H1 (cell line): ENCODE data around the gene SSUH2. TPM values are rescaled to one million over a fixed set of nuclear protein-coding genes. Genes with fewer than 3 reads are reported as not detected.

Experiments used
- CTCF ChIA-PET: fragments of 300-600 bp; sonication (Branson Sonifier 250); formaldehyde crosslinking; loops from one replicate; lab custom pipeline; 2021; ENCODE audit not compliant: partially characterized antibody; lab: Charles Lee
- POLR2A ChIA-PET: fragments of 300-600 bp; sonication (Branson Sonifier 250); formaldehyde crosslinking; loops from one replicate; lab custom pipeline; 2021; ENCODE audit warnings: inconsistent platforms; ENCODE audit not compliant: partially characterized antibody; lab: Charles Lee
- DNase-seq, 2 experiments: peaks; one replicate each; pipeline versions ENCODE4 v3.0.0 to v3.0.0-alpha.2; 2010 to 2022; ENCODE audit warnings: low spot score in 2 of 2, low read depth in 1 of 2, mixed read lengths in 1 of 2
- FAIRE-seq: peaks from 2 replicates; lab custom pipeline; 2011; peaks lifted over from hg19 to GRCh38; lab: Jason Lieb, UNC
- H2AFZ ChIP-seq: 2 replicates; pipeline ENCODE4 v1.8.1; 2012; ENCODE audit warnings: low read length, inconsistent platforms
- H2AK5ac ChIP-seq: 2 replicates; pipeline ENCODE4 v1.6.1; 2013; ENCODE audit warnings: low read depth, low read length
- H2BK120ac ChIP-seq: replicated peaks from 2 replicates; pipeline ENCODE3; 2013; ENCODE audit warnings: low read depth, low read length, inconsistent platforms
- H2BK12ac ChIP-seq: 2 replicates; pipeline ENCODE4 v1.6.1; 2013; ENCODE audit warnings: low read depth, low read length
- H2BK15ac ChIP-seq: 2 replicates; pipeline ENCODE4 v1.6.1; 2013; ENCODE audit warnings: low read length
- H2BK20ac ChIP-seq: 2 replicates; pipeline ENCODE4 v1.6.1; 2013; ENCODE audit warnings: low read length
- H2BK5ac ChIP-seq: 2 replicates; pipeline ENCODE4 v1.6.1; 2013; ENCODE audit warnings: low read depth, low read length
- H3K14ac ChIP-seq: 2 replicates; pipeline ENCODE4 v1.6.1; 2013; ENCODE audit warnings: inconsistent platforms; ENCODE audit not compliant: insufficient read length
- H3K18ac ChIP-seq: 2 replicates; pipeline ENCODE4 v1.6.1; 2013; ENCODE audit warnings: low read length; ENCODE audit errors: extremely low read depth
- H3K23ac ChIP-seq: 2 replicates; pipeline ENCODE4 v1.6.1; 2013; ENCODE audit warnings: inconsistent platforms; ENCODE audit not compliant: insufficient read length
- H3K23me2 ChIP-seq: 2 replicates; pipeline ENCODE4 v1.6.1; 2013; ENCODE audit warnings: low read depth, low read length
- H3K27ac ChIP-seq: 2 replicates; pipeline ENCODE4 v1.6.1; 2011; ENCODE audit warnings: low read depth, low read length, inconsistent platforms
- H3K27me3 ChIP-seq, 4 experiments: replicated peaks in 1 of 4; 1 replicate in 1 of 4; 2 replicates in 3 of 4; pipeline versions ENCODE4 v1.6.1 to v1.8.1; 2011 to 2013; ENCODE audit warnings: low read length in 3 of 4, mild to moderate bottlenecking in 3 of 4, inconsistent platforms in 2 of 4, mixed read lengths in 2 of 4, moderate library complexity in 1 of 4; ENCODE audit not compliant: control insufficient read depth in 3 of 4, insufficient read depth in 3 of 4; ENCODE audit errors: extremely low read depth in 1 of 4
- H3K36me3 ChIP-seq, 4 experiments: 2 replicates each; pipeline versions ENCODE4 v1.6.1 to v1.8.1; 2011 to 2013; ENCODE audit warnings: mild to moderate bottlenecking in 4 of 4, low read length in 3 of 4, moderate library complexity in 2 of 4, control low read depth in 1 of 4, inconsistent platforms in 1 of 4; ENCODE audit not compliant: insufficient read depth in 4 of 4, control insufficient read depth in 2 of 4
- H3K4ac ChIP-seq: replicated peaks from 2 replicates; pipeline ENCODE3; 2013; ENCODE audit warnings: low read length, low read depth, mixed read lengths, inconsistent platforms; ENCODE audit not compliant: insufficient read length
- H3K4me1 ChIP-seq, 4 experiments: replicated peaks in 1 of 4; 1 replicate in 1 of 4; 2 replicates in 3 of 4; pipeline versions ENCODE4 v1.6.1 to v1.8.1; 2011 to 2013; ENCODE audit warnings: low read length in 3 of 4, inconsistent platforms in 2 of 4, mixed read lengths in 1 of 4; ENCODE audit not compliant: insufficient read depth in 4 of 4, control insufficient read depth in 3 of 4
- H3K4me2 ChIP-seq, 2 experiments: 2 replicates each; pipeline versions ENCODE4 v1.6.1 to v1.8.1; 2011 to 2013; ENCODE audit warnings: low read depth in 2 of 2, low read length in 2 of 2, control low read depth in 1 of 2, inconsistent platforms in 1 of 2, mild to moderate bottlenecking in 1 of 2; ENCODE audit not compliant: insufficient read depth in 1 of 2
- H3K4me3 ChIP-seq, 4 experiments: fragments of 200-600, 300-600 bp in 1 of 4; sonication (generic), shearing (Covaris generic), sonication (Bioruptor Twin) in 1 of 4; 2 replicates each; pipeline versions ENCODE4 v1.5.1 to v1.8.1; 2011 to 2016; ENCODE audit warnings: low read length in 4 of 4, low read depth in 3 of 4, control low read depth in 2 of 4, inconsistent platforms in 2 of 4, mild to moderate bottlenecking in 2 of 4, mixed read lengths in 1 of 4, moderate library complexity in 1 of 4; ENCODE audit not compliant: insufficient read depth in 2 of 4; ENCODE audit errors: extremely low read depth in 1 of 4
- H3K56ac ChIP-seq: replicated peaks from 2 replicates; pipeline ENCODE3; 2013; ENCODE audit warnings: low read depth, mild to moderate bottlenecking, mixed read lengths, low read length, inconsistent platforms; ENCODE audit not compliant: insufficient read length
- H3K79me1 ChIP-seq: 2 replicates; pipeline ENCODE4 v1.6.1; 2013; ENCODE audit warnings: low read depth, low read length, control low read depth
- H3K79me2 ChIP-seq, 2 experiments: 2 replicates each; pipeline versions ENCODE4 v1.6.1 to v1.8.1; 2012 to 2013; ENCODE audit warnings: low read length in 2 of 2, mild to moderate bottlenecking in 2 of 2, inconsistent platforms in 1 of 2; ENCODE audit not compliant: insufficient read depth in 2 of 2, control insufficient read depth in 1 of 2
- H3K9ac ChIP-seq, 4 experiments: replicated peaks in 1 of 4; 1 replicate in 1 of 4; 2 replicates in 3 of 4; pipeline versions ENCODE4 v1.6.1 to v1.8.1; 2011 to 2013; ENCODE audit warnings: low read depth in 3 of 4, low read length in 3 of 4, control low read depth in 2 of 4, mild to moderate bottlenecking in 2 of 4, moderate library complexity in 2 of 4, inconsistent platforms in 1 of 4; ENCODE audit errors: extremely low read depth in 1 of 4
- H3K9me3 ChIP-seq, 2 experiments: 2 replicates each; pipeline versions ENCODE4 v1.6.1 to v1.8.1; 2012 to 2013; ENCODE audit warnings: mild to moderate bottlenecking in 2 of 2, moderate library complexity in 2 of 2, control low read depth in 1 of 2, inconsistent platforms in 1 of 2, low read depth in 1 of 2, low read length in 1 of 2, mixed read lengths in 1 of 2; ENCODE audit not compliant: insufficient read depth in 2 of 2
- H4K20me1 ChIP-seq, 2 experiments: replicated peaks in 1 of 2; 2 replicates each; pipeline versions ENCODE3 to v1.8.1; 2011 to 2013; ENCODE audit warnings: inconsistent platforms in 2 of 2, low read length in 2 of 2, mild to moderate bottlenecking in 1 of 2; ENCODE audit not compliant: insufficient read depth in 2 of 2, control insufficient read depth in 1 of 2
- H4K5ac ChIP-seq: 2 replicates; pipeline ENCODE4 v1.6.1; 2013; ENCODE audit warnings: low read length, low read depth, mixed read lengths, inconsistent platforms; ENCODE audit not compliant: insufficient read length
- H4K8ac ChIP-seq: 2 replicates; pipeline ENCODE4 v1.8.0; 2013; ENCODE audit warnings: mild to moderate bottlenecking, moderate library complexity, low read length, inconsistent platforms; ENCODE audit not compliant: insufficient read depth; ENCODE audit errors: extremely low read depth
- H4K91ac ChIP-seq: replicated peaks from 2 replicates; pipeline ENCODE3; 2013; ENCODE audit warnings: low read length, mixed read lengths, inconsistent platforms; ENCODE audit not compliant: insufficient read length
- CBX8 ChIP-seq: fragments of 300-800, 300-1000 bp; sonication (generic); IDR thresholded peaks from 2 replicates; pipeline ENCODE4 v1.7.1; 2016; ENCODE audit warnings: low read depth, low read length, borderline replicate concordance
- CHD2 ChIP-seq: IDR thresholded peaks from 2 replicates; pipeline ENCODE4 v1.6.1; 2012; ENCODE audit warnings: low read length, improper control_type of control experiment
- EP300 ChIP-seq, 2 experiments: IDR thresholded peaks; 1 replicate in 1 of 2; 2 replicates in 1 of 2; pipeline ENCODE4 v1.6.1; 2011 to 2012; ENCODE audit warnings: low read depth in 2 of 2, low read length in 2 of 2, mild to moderate bottlenecking in 2 of 2, borderline replicate concordance in 1 of 2, inconsistent platforms in 1 of 2, moderate library complexity in 1 of 2
- KDM5A ChIP-seq: fragments of 200-600 bp; IDR thresholded peaks from 2 replicates; pipeline ENCODE4 v1.7.1; 2012; ENCODE audit warnings: mild to moderate bottlenecking, low read length, inconsistent platforms, mixed read lengths
- POU5F1 ChIP-seq: IDR thresholded peaks from 2 replicates; pipeline ENCODE4 v1.6.1; 2011; ENCODE audit warnings: low read depth, mild to moderate bottlenecking, low read length, moderate library complexity
- RAD21 ChIP-seq, 2 experiments: IDR thresholded peaks in 1 of 2; conservative IDR thresholded peaks in 1 of 2; 2 replicates each; pipeline ENCODE4 v1.6.1; 2011; ENCODE audit warnings: low read depth in 2 of 2, low read length in 2 of 2, improper control_type of control experiment in 1 of 2, inconsistent platforms in 1 of 2, mild to moderate bottlenecking in 1 of 2, moderate library complexity in 1 of 2
- SIN3A ChIP-seq, 2 experiments: IDR thresholded peaks in 1 of 2; conservative IDR thresholded peaks in 1 of 2; 2 replicates each; pipeline ENCODE4 v1.6.1; 2011 to 2012; ENCODE audit warnings: low read length in 2 of 2, improper control_type of control experiment in 1 of 2, low read depth in 1 of 2, mild to moderate bottlenecking in 1 of 2
- SIX5 ChIP-seq: IDR thresholded peaks from 2 replicates; pipeline ENCODE4 v1.6.1; 2011; ENCODE audit warnings: mild to moderate bottlenecking, low read depth, low read length
- WGBS, 2 experiments: shearing (Covaris generic) in 1 of 2; methylation state at CpG; one replicate each; pipeline versions ENCODE4 v1.1.6 to v1.1.7; 2013 to 2015; ENCODE audit warnings: low lambda C conversion rate in 2 of 2, mixed read lengths in 2 of 2, inconsistent platforms in 1 of 2, low coverage in 1 of 2, missing lambda C conversion rate in 1 of 2; ENCODE audit not compliant: insufficient replicate concordance in 2 of 2, insufficient coverage in 1 of 2, insufficient read length in 1 of 2; ENCODE audit errors: extremely low coverage in 1 of 2, missing lambda C conversion rate in 1 of 2; 5-methylcytosine and 5-hydroxymethylcytosine counted together
- polyA plus RNA-seq, 7 experiments: library from polyadenylated mRNA; depleted of rRNA in 3 of 7; stranded (reverse) in 5 of 7; unstranded in 2 of 7; fragments of >200 nt in 5 of 7; fragments of 200-250 nt in 2 of 7; gene quantifications; 1 replicate in 5 of 7; 2 replicates in 1 of 7; 4 replicates in 1 of 7; pipeline versions ENCODE4 v1.2.1 to v1.2.3, GENCODE V29; 2011 to 2013; ENCODE audit warnings: missing spikeins in 2 of 7, mixed read lengths in 2 of 7
- total RNA-seq: library from RNA; stranded (reverse); fragmentation: NEBNext Ultra II Directional; extraction: Animal tissue kit (Norgen Biotek cat#: 25700); gene quantifications from 2 replicates; pipeline ENCODE4 v1.2.1, GENCODE V29; 2021
- TF ChIP-seq, protein P1 (sequence below): IDR thresholded peaks from 2 replicates; pipeline ENCODE4 v1.6.1; 2011; ENCODE audit warnings: low read length, improper control_type of control experiment

The SSUH2 gene
- total and polyA plus RNA-seq, 2 of the 8 experiments (the other 6 are each of a cell fraction or from before 2014, with no cell fraction given) = 0.62 to 0.69 TPM

DNA sequence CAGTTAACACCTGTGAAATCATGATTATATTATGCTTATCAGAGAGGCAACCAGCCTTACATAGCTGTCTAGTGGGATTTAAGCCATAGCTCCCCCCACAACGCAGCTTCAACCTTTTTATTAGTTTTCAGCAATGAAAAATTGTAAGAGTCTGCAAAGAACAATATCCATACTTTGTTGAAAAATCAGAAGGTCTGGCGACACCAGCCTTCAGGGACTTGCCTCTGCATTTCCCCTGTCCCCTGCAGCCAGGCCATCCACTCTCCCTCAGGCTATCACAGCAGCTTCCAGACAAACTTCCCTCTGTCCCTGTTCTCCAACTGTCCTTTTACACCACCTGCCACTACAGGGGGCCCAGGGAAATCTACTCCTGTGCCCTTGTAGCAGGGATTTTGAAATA is 59.9 kb downstream of the SSUH2 start:
- H2AFZ ChIP-seq = no peak overlapping the region
- no peak overlapping the region for H4K8ac ChIP-seq
- H4K5ac ChIP-seq = no peak overlapping the region
- no peak overlapping the region for H3K14ac ChIP-seq
- H2BK20ac ChIP-seq = no peak overlapping the region
- no peaks in the 10 kb centered on the region for H3K9me3 ChIP-seq
- no peaks in the 10 kb centered on the region for H3K23me2 ChIP-seq
- no peak for TF ChIP-seq POU5F1
- no peak for TF ChIP-seq EP300 (IDR thresholded peaks at IDR 0.05; ENCODE audit: borderline replicate concordance in 1 of 2, low read depth in 2 of 2, low read length in 2 of 2)
- no peak for TF ChIP-seq SIX5
- TF ChIP-seq CHD2 = no peak
- TF ChIP-seq, protein P1, sequence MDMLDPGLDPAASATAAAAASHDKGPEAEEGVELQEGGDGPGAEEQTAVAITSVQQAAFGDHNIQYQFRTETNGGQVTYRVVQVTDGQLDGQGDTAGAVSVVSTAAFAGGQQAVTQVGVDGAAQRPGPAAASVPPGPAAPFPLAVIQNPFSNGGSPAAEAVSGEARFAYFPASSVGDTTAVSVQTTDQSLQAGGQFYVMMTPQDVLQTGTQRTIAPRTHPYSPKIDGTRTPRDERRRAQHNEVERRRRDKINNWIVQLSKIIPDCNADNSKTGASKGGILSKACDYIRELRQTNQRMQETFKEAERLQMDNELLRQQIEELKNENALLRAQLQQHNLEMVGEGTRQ = no peak
- TF ChIP-seq KDM5A = no peak
- no peak for TF ChIP-seq CBX8
- no peak for TF ChIP-seq RAD21 (IDR thresholded peaks at IDR 0.05 in 1 of 2, conservative IDR thresholded peaks at IDR 0.05 in 1 of 2; ENCODE audit: low read depth in 2 of 2, low read length in 2 of 2)
- TF ChIP-seq SIN3A (conservative IDR thresholded peaks at IDR 0.05 in 1 of 2, IDR thresholded peaks at IDR 0.05 in 1 of 2; ENCODE audit: low read depth in 1 of 2, low read length in 2 of 2) = no peak
- POLR2A ChIA-PET = no interaction called here
- H2BK120ac ChIP-seq = no peak overlapping the region
- no peak overlapping the region for H3K18ac ChIP-seq
- no peak overlapping the region for H3K4me3 ChIP-seq
- H2BK15ac ChIP-seq = no peak overlapping the region
- no peaks in the 10 kb centered on the region for H3K36me3 ChIP-seq
- no peak overlapping the region for H3K27ac ChIP-seq
- H4K91ac ChIP-seq = no peak overlapping the region
- H2BK5ac ChIP-seq = no peak overlapping the region
- H4K20me1 ChIP-seq = no peaks in the 10 kb centered on the region
- no peak overlapping the region for H3K4me2 ChIP-seq
- no peak overlapping the region for H3K56ac ChIP-seq
- 91% methylated on average over 2 of the region's 2 CpGs; no CpG with 5 or more reads in 1 of the 2 experiments for WGBS, 2 experiments
- H3K9ac ChIP-seq = no peak overlapping the region
- H3K4ac ChIP-seq = no peak overlapping the region
- H2AK5ac ChIP-seq = no peak overlapping the region
- no peak overlapping the region for H3K23ac ChIP-seq
- FAIRE-seq (no peak), DNase-seq (no peak)
- H2BK12ac ChIP-seq = no peak overlapping the region
- H3K79me2 ChIP-seq = no peaks in the 10 kb centered on the region
- CTCF ChIA-PET = interaction anchor here (0.7 to 1.8 kb wide), 2 partner anchors 10 to 38 kb away, joined by 3 to 5 read pairs; no protein-coding TSS in a partner anchor
- H3K27me3 ChIP-seq = no peaks in the 10 kb centered on the region
- H3K79me1 ChIP-seq = no peaks in the 10 kb centered on the region
- H3K4me1 ChIP-seq = no peaks in the 10 kb centered on the region
